GM12874 (cell line): ENCODE measurements around the gene DIP2C.

ENCODE experiments used
- CTCF ChIP-seq: IDR thresholded peaks from 2 replicates; pipeline ENCODE4 v1.5.1; 2011; ENCODE audit warnings: low read depth, mild to moderate bottlenecking, control low read depth, low read length, moderate library complexity; ENCODE audit not compliant: insufficient read depth

The DIP2C gene

GRCh38 chr10:486206-486605, 203.3 kb downstream of the DIP2C start:
- no peak for TF ChIP-seq CTCF

GRCh38 chr10:485776-486175, 203.7 kb downstream of the DIP2C start:
- TF ChIP-seq CTCF: no peak

GRCh38 chr10:484925-485661, 204.4 kb downstream of the DIP2C start:
- no peak for TF ChIP-seq CTCF

GRCh38 chr10:484441-484924, 205.0 kb downstream of the DIP2C start:
- no peak for TF ChIP-seq CTCF

DNA sequence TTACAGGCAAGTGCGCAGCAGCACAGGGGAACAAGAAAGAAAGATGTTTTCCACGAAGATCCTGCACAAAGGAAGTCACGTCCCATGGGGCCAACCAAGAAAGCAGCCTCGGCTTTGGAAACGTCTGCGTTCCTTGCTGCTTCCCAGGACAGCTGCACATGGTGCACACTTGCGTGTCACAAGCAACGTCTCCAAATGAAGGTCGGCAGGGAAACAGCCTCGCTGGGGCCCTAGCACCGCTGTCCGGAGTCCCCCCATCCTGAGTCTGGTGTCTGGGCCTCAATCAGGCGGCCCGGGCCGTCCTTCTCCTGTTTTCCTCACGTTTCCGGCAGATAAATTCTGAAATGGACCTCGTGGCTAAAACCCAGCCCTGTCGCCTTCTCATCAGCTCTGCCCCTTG, 206.2 kb downstream of the DIP2C start:
- no peak for TF ChIP-seq CTCF

GRCh38 chr10:482848-483247, 206.6 kb downstream of the DIP2C start:
- TF ChIP-seq CTCF: no peak

- no peak for TF ChIP-seq CTCF
Measured at GRCh38 chr10:482051-482501, 207.4 kb downstream of the DIP2C start.

- no peak for TF ChIP-seq CTCF
Measured at GRCh38 chr10:481628-482027, 207.8 kb downstream of the DIP2C start.
